Measurements from ENCODE around the gene SLC29A2.
"Not testable (repeated sequence)": the region's sequence is repeated elsewhere in the genome, so short reads cannot be mapped to it uniquely, and the experiment has no call there.

SLC29A2 gene

GRCh38 chr11:66371627-66372415, at the start of gene SLC29A2:
TSS of gene SLC29A2 (minus strand) at chr11:66371760. CDS start at chr11:66371591, 169 bp downstream.
- DNase-seq: no peak

GRCh38 chr11:66420671-66421476, 49.3 kb upstream of the SLC29A2 start, which contains the start of gene NPAS4:
TSS of gene NPAS4 (plus strand) at chr11:66421035. CDS start at chr11:66421180, 145 bp downstream.
- no peak for DNase-seq

- no peak for DNase-seq
These were observed 48.3 kb upstream of the SLC29A2 start for GRCh38 chr11:66419825-66420224.

GRCh38 chr11:66418986-66419308, 47.4 kb upstream of the SLC29A2 start:
- DNase-seq: no peak

GRCh38 chr11:66418168-66418985, 46.8 kb upstream of the SLC29A2 start:
- peak; percentile 97 for DNase-seq

- DNase-seq: no peak
These were observed 45.4 kb upstream of the SLC29A2 start for GRCh38 chr11:66417000-66417399.

GRCh38 chr11:66415423-66415822, 43.9 kb upstream of the SLC29A2 start:
- DNase-seq: no peak

GRCh38 chr11:66414120-66414934, 42.8 kb upstream of the SLC29A2 start:
- DNase-seq: no peak

- no peak for DNase-seq
These were observed 41.6 kb upstream of the SLC29A2 start for GRCh38 chr11:66413167-66413566.

GRCh38 chr11:66412110-66412509, 40.5 kb upstream of the SLC29A2 start:
- DNase-seq: no peak

- DNase-seq: no peak
These were observed 39.8 kb upstream of the SLC29A2 start for GRCh38 chr11:66411323-66411722.

GRCh38 chr11:66410191-66410590, 38.6 kb upstream of the SLC29A2 start:
- no peak for DNase-seq

GRCh38 chr11:66409226-66409625, 37.7 kb upstream of the SLC29A2 start:
- DNase-seq: no peak

GRCh38 chr11:66408488-66409214, 37.1 kb upstream of the SLC29A2 start:
- DNase-seq: peak; percentile 97

- no peak for DNase-seq
These were observed 36.1 kb upstream of the SLC29A2 start for GRCh38 chr11:66407651-66408050.

GRCh38 chr11:66393954-66394353, 22.4 kb upstream of the SLC29A2 start:
- no peak for DNase-seq

GRCh38 chr11:66391322-66391721, 19.8 kb upstream of the SLC29A2 start:
- DNase-seq: no peak

GRCh38 chr11:66388780-66389386, 17.3 kb upstream of the SLC29A2 start:
- peak; percentile 68 for DNase-seq

- peak; percentile 78 for DNase-seq
These were observed 14.9 kb upstream of the SLC29A2 start for GRCh38 chr11:66386171-66387069.

GRCh38 chr11:66384316-66384715, 12.8 kb upstream of the SLC29A2 start:
- DNase-seq: not testable (repeated sequence)
